Retinal pigment epithelial cell (primary cell): ENCODE results near the gene CXorf66.

Experiments
- DNase-seq: peaks from one replicate; pipeline ENCODE4 v3.0.0-alpha.2; 2010; ENCODE audit warnings: low read depth
- H3K4me3 ChIP-seq: 2 replicates; pipeline ENCODE4 v1.5.1; 2011; ENCODE audit warnings: mild to moderate bottlenecking, low read length, control low read depth, moderate library complexity
- CTCF ChIP-seq: conservative IDR thresholded peaks from 2 replicates; pipeline ENCODE4 v1.5.1; 2011; ENCODE audit warnings: low read depth, low read length, control low read depth, inconsistent platforms

Gene CXorf66, protein sequence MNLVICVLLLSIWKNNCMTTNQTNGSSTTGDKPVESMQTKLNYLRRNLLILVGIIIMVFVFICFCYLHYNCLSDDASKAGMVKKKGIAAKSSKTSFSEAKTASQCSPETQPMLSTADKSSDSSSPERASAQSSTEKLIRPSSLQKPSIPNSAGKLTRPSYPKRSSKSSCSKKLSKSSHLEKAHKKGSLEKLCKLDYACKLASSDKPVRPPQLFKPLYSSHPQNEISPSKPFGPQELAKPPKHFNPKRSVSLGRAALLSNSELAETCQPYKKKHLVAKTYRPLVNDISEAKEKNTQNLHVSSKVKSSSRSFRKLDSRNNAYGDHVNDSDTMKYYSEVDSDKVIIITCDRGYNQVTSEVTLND

DNA sequence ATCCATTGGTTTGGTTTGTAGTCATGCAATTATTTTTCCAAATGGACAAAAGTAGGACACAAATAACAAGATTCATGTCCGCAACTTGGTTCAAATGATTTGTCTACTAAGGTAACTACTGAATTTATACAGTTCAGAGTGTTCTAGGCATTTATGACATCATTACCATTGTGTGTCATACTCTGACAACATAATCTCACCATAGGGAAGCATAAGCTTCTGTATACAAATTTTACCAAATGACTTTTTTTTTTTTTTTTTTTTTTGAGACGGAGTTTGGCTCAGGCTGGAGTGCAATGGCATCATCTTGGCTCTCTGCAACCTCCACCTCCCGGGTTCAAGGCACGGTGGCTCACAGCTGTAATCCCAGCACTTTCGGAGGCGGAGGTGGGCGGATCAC is at the start of gene CXorf66:
TSS of gene CXorf66 (minus strand) at position 101 of the 400 bp plus-strand sequence. CDS start at position 76, 25 bp downstream.
- H3K4me3 ChIP-seq, result no peak within 1 kb of the TSS
- DNase-seq, result no peak
- no peak for TF ChIP-seq CTCF

GRCh38 chrX:139982856-139983255 is 17.5 kb upstream of the CXorf66 start:
- H3K4me3 ChIP-seq, result no peak overlapping the region
- no peak for TF ChIP-seq CTCF
- no peak for DNase-seq

- no peak for DNase-seq
- H3K4me3 ChIP-seq, result no peak overlapping the region
- no peak for TF ChIP-seq CTCF
Measured at GRCh38 chrX:139974471-139974870, 9.2 kb upstream of the CXorf66 start.

DNA sequence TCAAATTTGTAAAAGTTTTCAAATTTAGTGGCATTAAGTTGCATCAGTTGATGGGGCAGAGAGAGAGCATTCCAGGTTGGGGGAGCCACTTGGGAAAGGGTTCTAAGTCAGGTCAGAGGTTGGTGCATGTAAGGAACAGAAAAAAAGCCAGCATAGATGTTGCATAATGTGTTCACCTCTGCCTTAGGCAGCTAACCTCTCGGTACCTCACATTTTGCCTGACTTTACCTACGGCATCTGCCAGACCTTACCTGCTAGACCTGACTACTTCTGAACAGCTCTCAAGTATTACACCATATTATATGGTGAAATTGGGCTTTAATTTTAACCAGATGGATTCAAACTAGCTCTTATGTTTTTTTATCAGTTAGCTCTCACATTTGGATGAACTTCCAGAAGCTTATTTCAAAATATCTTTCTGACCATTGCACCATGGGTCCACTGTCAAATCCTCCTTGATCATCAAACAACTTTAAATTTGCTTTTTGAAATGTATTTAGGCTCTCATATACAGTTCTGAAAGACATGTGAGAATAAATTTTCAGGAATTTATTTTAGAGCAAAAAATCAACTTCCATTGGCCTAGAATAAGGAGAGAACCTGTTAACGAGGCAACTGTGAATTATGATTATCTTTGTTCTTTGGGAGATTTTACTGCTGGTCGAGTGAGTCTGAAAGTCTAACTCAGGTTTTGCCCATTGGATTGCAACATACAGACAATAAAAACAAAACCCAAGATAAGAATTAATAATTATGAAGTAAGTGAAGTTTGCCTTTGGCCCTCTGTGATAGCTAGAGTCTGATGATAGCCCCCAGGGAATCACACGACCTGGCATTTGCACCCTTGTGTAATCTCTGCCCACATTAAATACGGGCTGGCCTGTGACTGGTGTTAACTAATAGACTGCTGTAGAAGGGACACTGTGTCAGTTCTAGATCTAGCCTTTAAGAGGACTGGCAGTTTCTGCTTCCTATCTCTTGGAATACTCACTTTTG is 7.6 kb upstream of the CXorf66 start:
- no peak overlapping the region for H3K4me3 ChIP-seq
- TF ChIP-seq CTCF, result no peak
- DNase-seq, result no peak

DNA sequence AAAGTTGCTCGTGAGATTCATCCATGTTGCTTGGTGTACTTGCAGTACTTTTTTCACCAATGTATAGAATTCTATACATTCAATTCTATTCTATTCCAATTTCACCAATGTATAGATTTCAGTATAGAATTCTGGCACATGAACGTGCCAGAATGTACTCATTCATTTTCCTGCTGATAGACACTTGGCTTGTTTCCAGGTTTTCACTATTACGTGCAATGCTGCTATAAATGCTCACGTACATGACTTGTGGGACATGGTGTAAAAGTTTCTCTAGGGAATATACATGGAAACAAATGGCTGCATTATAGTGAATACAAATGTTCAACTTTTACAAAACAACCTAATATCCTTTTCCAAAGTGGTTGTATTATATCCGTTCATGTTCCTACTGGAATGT is 6.8 kb upstream of the CXorf66 start:
- no peak overlapping the region for H3K4me3 ChIP-seq
- DNase-seq, result no peak
- TF ChIP-seq CTCF, result no peak

DNA sequence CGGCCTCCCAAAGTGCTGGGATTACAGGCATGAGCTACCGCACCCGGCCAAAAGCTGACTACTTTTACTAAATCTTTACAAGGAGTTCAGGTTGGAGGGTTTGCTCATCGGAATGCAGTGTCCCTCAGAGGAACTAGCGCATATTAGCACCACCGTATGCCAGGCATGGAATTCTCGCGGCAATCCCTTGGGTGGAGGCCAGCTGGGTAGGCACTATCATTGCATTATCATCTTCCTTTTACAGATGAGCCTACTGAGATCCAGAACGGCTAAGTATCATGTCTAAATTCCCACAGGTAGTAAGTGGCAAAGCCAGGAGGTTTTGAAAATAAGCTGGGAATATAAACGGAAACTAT is 6.1 kb upstream of the CXorf66 start:
- no peak overlapping the region for H3K4me3 ChIP-seq
- no peak for DNase-seq
- TF ChIP-seq CTCF, result no peak
